CD8-positive, alpha-beta memory T cell (primary cell): Measurements from ENCODE around the gene RNF183. TPM values are rescaled to one million over a fixed set of nuclear protein-coding genes. Genes with fewer than 3 reads are reported as not detected.

Experiments
- CTCF ChIA-PET: fragments of 350-600 bp; sonication (Branson Sonifier 250); formaldehyde crosslinking; loops from one replicate; lab custom pipeline; 2021; ENCODE audit warnings: antibody characterized with exemption; lab: Charles Lee
- POLR2A ChIA-PET: fragments of 350-600 bp; sonication (Branson Sonifier 250); formaldehyde crosslinking; loops from one replicate; lab custom pipeline; 2021; ENCODE audit warnings: antibody characterized with exemption; lab: Charles Lee
- DNase-seq, 5 donors: peaks; one replicate each; pipeline versions ENCODE4 v3.0.0 to v3.0.0-alpha.2; 2020 to 2022; ENCODE audit warnings: mixed read lengths in 1 of 5
- H3K27ac ChIP-seq: one replicate; pipeline ENCODE4 v1.7.0; 2013; ENCODE audit warnings: low read depth, mild to moderate bottlenecking, low read length, moderate library complexity
- H3K27me3 ChIP-seq: 2 replicates; pipeline ENCODE4 v1.7.0; 2013; ENCODE audit warnings: low read length, mild to moderate bottlenecking; ENCODE audit not compliant: insufficient read depth, poor library complexity, severe bottlenecking
- H3K36me3 ChIP-seq: 2 replicates; pipeline ENCODE4 v1.7.0; 2013; ENCODE audit warnings: mild to moderate bottlenecking, low read length, moderate library complexity; ENCODE audit not compliant: insufficient read depth
- H3K4me1 ChIP-seq: 2 replicates; pipeline ENCODE4 v1.7.0; 2013; ENCODE audit warnings: mild to moderate bottlenecking, low read length, moderate library complexity; ENCODE audit not compliant: insufficient read depth
- H3K4me3 ChIP-seq: 2 replicates; pipeline ENCODE4 v1.7.0; 2013; ENCODE audit warnings: mild to moderate bottlenecking, low read length
- H3K9me3 ChIP-seq: 2 replicates; pipeline ENCODE4 v1.7.0; 2013; ENCODE audit warnings: mild to moderate bottlenecking, low read length
- H3K27ac Mint-ChIP-seq, 8 donors: one replicate each; pipeline ENCODE4 v1.8.0; 2020 to 2021; ENCODE audit warnings: mixed read lengths in 8 of 8, mild to moderate bottlenecking in 6 of 8, inconsistent platforms in 3 of 8, moderate library complexity in 3 of 8
- H3K27me3 Mint-ChIP-seq, 2 donors: one replicate each; pipeline ENCODE4 v1.8.0; 2020 to 2021; ENCODE audit warnings: mixed read lengths in 2 of 2, mild to moderate bottlenecking in 1 of 2, moderate library complexity in 1 of 2
- H3K36me3 Mint-ChIP-seq, 3 donors: one replicate each; pipeline ENCODE4 v1.8.0; 2020 to 2021; ENCODE audit warnings: mixed read lengths in 3 of 3, inconsistent platforms in 1 of 3, mild to moderate bottlenecking in 1 of 3
- H3K4me1 Mint-ChIP-seq, 3 donors: one replicate each; pipeline ENCODE4 v1.8.0; 2020 to 2021; ENCODE audit warnings: mixed read lengths in 3 of 3, inconsistent platforms in 1 of 3, mild to moderate bottlenecking in 1 of 3
- H3K4me3 Mint-ChIP-seq, 7 donors: one replicate each; pipeline ENCODE4 v1.8.0; 2020 to 2021; ENCODE audit warnings: mixed read lengths in 7 of 7, mild to moderate bottlenecking in 6 of 7, moderate library complexity in 4 of 7, inconsistent platforms in 2 of 7
- H3K9me3 Mint-ChIP-seq, 5 donors: one replicate each; pipeline ENCODE4 v1.8.0; 2020 to 2022; ENCODE audit warnings: mixed read lengths in 5 of 5, mild to moderate bottlenecking in 3 of 5, moderate library complexity in 2 of 5, inconsistent platforms in 1 of 5
- polyA plus RNA-seq: library from polyadenylated mRNA; unstranded; fragments of 300-500 nt; fragmentation: Illumina TruSeq; gene quantifications from one replicate; pipeline ENCODE4 v1.2.3, GENCODE V29; 2021
- total RNA-seq, 2 experiments: library from RNA; stranded (reverse); gene quantifications; one replicate each; pipeline ENCODE4 v1.2.3, GENCODE V29; 2021

Gene RNF183, protein sequence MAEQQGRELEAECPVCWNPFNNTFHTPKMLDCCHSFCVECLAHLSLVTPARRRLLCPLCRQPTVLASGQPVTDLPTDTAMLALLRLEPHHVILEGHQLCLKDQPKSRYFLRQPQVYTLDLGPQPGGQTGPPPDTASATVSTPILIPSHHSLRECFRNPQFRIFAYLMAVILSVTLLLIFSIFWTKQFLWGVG
- total RNA-seq (not detected), polyA plus RNA-seq (not detected)

DNA sequence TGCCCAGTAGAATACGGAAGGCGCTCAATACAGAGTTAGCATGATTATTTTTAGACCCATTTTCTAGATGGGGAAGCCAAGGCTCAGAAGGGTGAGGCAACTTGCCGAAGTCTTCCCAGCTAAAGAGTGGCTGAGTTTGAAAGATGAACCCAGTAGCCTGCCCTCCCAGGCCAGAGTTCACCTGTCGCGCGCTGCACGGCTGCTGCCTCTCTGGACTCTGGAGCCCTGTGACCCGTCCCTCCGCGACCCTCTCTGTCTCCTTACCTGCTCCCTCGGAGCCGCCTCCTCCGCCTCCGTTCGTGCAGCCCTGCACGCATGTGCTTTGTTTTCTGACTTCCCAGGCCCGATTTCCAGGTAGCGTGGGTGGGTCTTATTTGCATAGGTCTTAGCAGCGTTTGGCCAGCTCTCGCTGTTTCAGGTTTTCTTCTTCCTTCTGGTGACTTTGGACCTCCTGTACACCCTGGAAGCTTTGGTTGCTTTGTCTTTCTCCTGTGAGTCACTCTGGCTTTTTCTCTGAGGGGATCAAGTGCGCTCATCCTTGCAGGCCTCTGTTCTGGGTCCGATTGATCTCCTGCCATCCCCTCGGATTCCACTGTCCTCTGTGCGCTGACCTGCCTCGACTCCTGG is at the start of gene RNF183:
Gene RNF183, minus strand, starts transcription at position 585 of the 627 bp plus-strand sequence. CDS start 5,192 bp downstream, outside the sequence.
- Histone ChIP-seq H3K27ac (no peak within 1 kb of the TSS), H3K27me3 (no peaks in the 10 kb centered on the region), H3K4me1 (no peaks in the 10 kb centered on the region), H3K9me3 (no peaks in the 10 kb centered on the region), H3K36me3 (no peaks in the 10 kb centered on the region), H3K4me3 (no peak within 1 kb of the TSS)
- no peaks in the 10 kb centered on the region for H3K4me1 Mint-ChIP-seq
- no peaks in the 10 kb centered on the region for H3K9me3 Mint-ChIP-seq
- peaks cover 0 to 2% (median 0%) of the 10 kb centered on the region in 3 donors for H3K36me3 Mint-ChIP-seq
- H3K27ac Mint-ChIP-seq = no peak within 1 kb of the TSS
- POLR2A ChIA-PET = no interaction called here
- H3K27me3 Mint-ChIP-seq = peaks cover 8 to 34% of the 10 kb centered on the region in 2 donors
- no peak within 1 kb of the TSS for H3K4me3 Mint-ChIP-seq
- no peak for DNase-seq
- CTCF ChIA-PET = no interaction called here

- DNase-seq = no peak
- Mint-ChIP-seq H3K9me3 (no peaks in the 10 kb centered on the region), H3K4me1 (peaks cover 18 to 23% (median 22%) of the 10 kb centered on the region in 3 donors), H3K27me3 (peaks cover 24 to 44% of the 10 kb centered on the region in 2 donors), H3K4me3 (no peak overlapping the region), H3K27ac (no peak overlapping the region), H3K36me3 (no peaks in the 10 kb centered on the region)
- no peaks in the 10 kb centered on the region for H3K36me3 ChIP-seq
- no peak overlapping the region for H3K4me3 ChIP-seq
- peaks cover 21% of the 10 kb centered on the region for H3K27me3 ChIP-seq
- peaks cover 18% of the 10 kb centered on the region for H3K4me1 ChIP-seq
- H3K9me3 ChIP-seq = no peaks in the 10 kb centered on the region
- CTCF ChIA-PET = no interaction called here
- POLR2A ChIA-PET = no interaction called here
- no peak overlapping the region for H3K27ac ChIP-seq
These were observed 49.2 kb upstream of the RNF183 start for GRCh38 chr9:113352411-113352810.

- Histone ChIP-seq H3K9me3 (no peaks in the 10 kb centered on the region), H3K36me3 (no peaks in the 10 kb centered on the region), H3K27ac (no peak overlapping the region), H3K4me1 (peaks cover 18% of the 10 kb centered on the region), H3K27me3 (peaks cover 21% of the 10 kb centered on the region), H3K4me3 (no peak overlapping the region)
- ChIA-PET POLR2A (no interaction called here), CTCF (no interaction called here)
- no peaks in the 10 kb centered on the region for H3K9me3 Mint-ChIP-seq
- H3K36me3 Mint-ChIP-seq = no peaks in the 10 kb centered on the region
- H3K27ac Mint-ChIP-seq = no peak overlapping the region
- H3K4me1 Mint-ChIP-seq = peaks cover 18 to 23% (median 22%) of the 10 kb centered on the region in 3 donors
- H3K27me3 Mint-ChIP-seq = peaks cover 24 to 44% of the 10 kb centered on the region in 2 donors
- H3K4me3 Mint-ChIP-seq = no peak overlapping the region
- no peak for DNase-seq
These were observed 48.8 kb upstream of the RNF183 start for GRCh38 chr9:113352006-113352405.

GRCh38 chr9:113350937-113351336 is 47.8 kb upstream of the RNF183 start:
- peaks cover 21% of the 10 kb centered on the region for H3K27me3 ChIP-seq
- peak overlapping the region; percentile 61 to 85 (median 79) for H3K4me3 Mint-ChIP-seq

GRCh38 chr9:113350107-113350661 is 47.0 kb upstream of the RNF183 start:
- H3K9me3 Mint-ChIP-seq = no peaks in the 10 kb centered on the region
- Histone ChIP-seq H3K27me3 (peaks cover 21% of the 10 kb centered on the region), H3K4me3 (no peak overlapping the region), H3K36me3 (no peaks in the 10 kb centered on the region), H3K9me3 (no peaks in the 10 kb centered on the region), H3K27ac (no peak overlapping the region), H3K4me1 (peaks cover 18% of the 10 kb centered on the region)
- CTCF ChIA-PET = interaction anchor here (0.8 to 2.8 kb wide), 6 partner anchors 10 to 305 kb away, joined by 3 to 10 read pairs (median 4); partner anchors contain the start of genes ALAD, C9orf43, HDHD3 and POLE3
- peaks cover 18 to 23% (median 22%) of the 10 kb centered on the region in 3 donors for H3K4me1 Mint-ChIP-seq
- H3K4me3 Mint-ChIP-seq = peak overlapping the region; percentile 61 to 85 (median 79)
- peaks cover 21 to 36% of the 10 kb centered on the region in 2 donors for H3K27me3 Mint-ChIP-seq
- no peak for DNase-seq
- H3K36me3 Mint-ChIP-seq = no peaks in the 10 kb centered on the region
- peak overlapping the region in 3 of 8 donors; percentile 16 to 40 (median 34) for H3K27ac Mint-ChIP-seq
- POLR2A ChIA-PET = interaction anchor here (0.8 to 1.6 kb wide), 2 partner anchors 20 to 49 kb away, joined by 4 to 6 read pairs; no protein-coding TSS in a partner anchor

More at GRCh38 chr9:113350937-113351336, 47.8 kb upstream of the RNF183 start:
- peaks cover 18% of the 10 kb centered on the region for H3K4me1 ChIP-seq
- POLR2A ChIA-PET = no interaction called here
- H3K27ac ChIP-seq = no peak overlapping the region
- H3K4me3 ChIP-seq = no peak overlapping the region
- CTCF ChIA-PET = interaction anchor here (1.3 to 2.8 kb wide), 2 partner anchors 11 to 51 kb away, joined by 3 to 10 read pairs; partner anchors contain the start of gene ALAD
- Mint-ChIP-seq H3K9me3 (no peaks in the 10 kb centered on the region), H3K27me3 (peaks cover 23 to 36% of the 10 kb centered on the region in 2 donors), H3K4me1 (peaks cover 18 to 23% (median 22%) of the 10 kb centered on the region in 3 donors), H3K36me3 (no peaks in the 10 kb centered on the region), H3K27ac (peak overlapping the region in 1 of 8 donors; percentile 42)
- no peaks in the 10 kb centered on the region for H3K9me3 ChIP-seq
- no peaks in the 10 kb centered on the region for H3K36me3 ChIP-seq
- peak in 3 of 5 donors; percentile 8 to 51 (median 11) for DNase-seq

GRCh38 chr9:113349445-113350094 is 46.4 kb upstream of the RNF183 start, which contains the start of gene BSPRY:
BSPRY (plus strand) TSS chr9:113349541; CDS start chr9:113349580, 39 bp downstream.
- Histone ChIP-seq H3K4me1 (peaks cover 18% of the 10 kb centered on the region), H3K9me3 (no peaks in the 10 kb centered on the region), H3K4me3 (no peak within 1 kb of the TSS), H3K27me3 (peaks cover 21% of the 10 kb centered on the region), H3K27ac (no peak within 1 kb of the TSS), H3K36me3 (no peaks in the 10 kb centered on the region)
- Mint-ChIP-seq H3K4me3 (peak within 1 kb of the TSS; percentile 78 to 90 (median 80)), H3K27ac (peak within 1 kb of the TSS in 3 of 8 donors; percentile 34 to 55 (median 40)), H3K9me3 (no peaks in the 10 kb centered on the region), H3K4me1 (peaks cover 18 to 23% (median 22%) of the 10 kb centered on the region in 3 donors), H3K27me3 (peaks cover 21 to 36% of the 10 kb centered on the region in 2 donors), H3K36me3 (no peaks in the 10 kb centered on the region)
- CTCF ChIA-PET = interaction anchor here (0.8 to 2.8 kb wide), 6 partner anchors 9 to 305 kb away, joined by 3 to 10 read pairs (median 4); partner anchors contain the start of genes ALAD, C9orf43, HDHD3 and POLE3
- DNase-seq = peak in 4 of 5 donors; percentile 8 to 52 (median 42)
- POLR2A ChIA-PET = interaction anchor here (0.7 to 1.6 kb wide), 3 partner anchors 13 to 50 kb away, joined by 3 to 6 read pairs (median 4); no protein-coding TSS in a partner anchor

DNA sequence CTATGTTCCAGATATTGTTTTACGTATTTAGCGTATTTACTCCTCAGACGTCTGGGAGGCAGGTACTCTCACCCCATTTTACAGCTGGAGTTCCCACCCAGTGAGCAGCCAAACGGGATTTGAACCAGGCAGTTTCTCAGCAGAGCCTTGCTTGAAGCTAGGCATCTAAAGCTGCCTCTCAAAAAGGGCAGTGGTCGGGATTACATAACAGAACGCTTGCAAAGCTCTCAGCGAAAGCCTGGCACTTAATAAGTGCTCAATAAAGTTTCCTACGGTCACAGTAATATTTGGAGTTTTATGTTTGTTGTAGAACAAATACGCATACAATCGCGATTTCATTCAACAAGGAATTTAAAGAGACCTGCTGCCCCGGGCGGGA is 45.9 kb upstream of the RNF183 start:
- H3K36me3 Mint-ChIP-seq = no peaks in the 10 kb centered on the region
- ChIA-PET CTCF (interaction anchor here (1.4 to 2.8 kb wide), 2 partner anchors 9 to 52 kb away, joined by 5 to 10 read pairs; partner anchors contain the start of genes ALAD and WDR31), POLR2A (interaction anchor here (0.5 to 1.6 kb wide), 5 partner anchors 9 to 62 kb away, joined by 3 to 6 read pairs (median 4); partner anchors contain the start of gene WDR31)

More for the DNA sequence above, 45.9 kb upstream of the RNF183 start:
- no peaks in the 10 kb centered on the region for H3K9me3 Mint-ChIP-seq
- H3K27me3 Mint-ChIP-seq = peaks cover 21 to 33% of the 10 kb centered on the region in 2 donors
- Histone ChIP-seq H3K4me3 (no peak overlapping the region), H3K36me3 (no peaks in the 10 kb centered on the region), H3K27me3 (peaks cover 21% of the 10 kb centered on the region), H3K27ac (no peak overlapping the region), H3K4me1 (peaks cover 18% of the 10 kb centered on the region), H3K9me3 (no peaks in the 10 kb centered on the region)
- H3K27ac Mint-ChIP-seq = peak overlapping the region in 1 of 8 donors; percentile 55
- H3K4me1 Mint-ChIP-seq = peaks cover 18 to 23% (median 22%) of the 10 kb centered on the region in 3 donors
- DNase-seq = no peak
- H3K4me3 Mint-ChIP-seq = peak overlapping the region; percentile 78 to 90 (median 80)
